Neural cell (in vitro differentiated cells): Measurements from ENCODE around the gene HOXD3. TPM values are rescaled to one million over a fixed set of nuclear protein-coding genes. Genes with fewer than 3 reads are reported as not detected.
A peak's percentile ranks its signal among the peaks of the same experiment; 100 is the strongest.

Experiments used
- H2AFZ ChIP-seq: fragments of 200-600, 300-800 bp; sonication (generic), shearing (Covaris generic); 2 replicates; pipeline ENCODE4 v1.6.0; 2014; ENCODE audit warnings: low read depth, mild to moderate bottlenecking, antibody characterized with exemption, low read length, moderate library complexity
- H3F3A ChIP-seq: fragments of 200-600 bp; shearing (Covaris generic); 2 replicates; pipeline ENCODE4 v1.6.1; 2016; ENCODE audit warnings: mild to moderate bottlenecking, moderate library complexity, mixed read lengths, antibody characterized with exemption, low read length; ENCODE audit not compliant: insufficient read depth, poor library complexity, severe bottlenecking
- H3K27ac ChIP-seq: fragments of 200-600, 300-800 bp; sonication (generic), shearing (Covaris generic); 2 replicates; pipeline ENCODE4 v1.5.1; 2014; ENCODE audit warnings: mild to moderate bottlenecking, low read length, moderate library complexity
- H3K27me3 ChIP-seq: fragments of 300-800, 200-600 bp; sonication (generic), shearing (Covaris generic); 2 replicates; pipeline ENCODE4 v1.6.0; 2014; ENCODE audit warnings: mild to moderate bottlenecking, low read depth, low read length, moderate library complexity; ENCODE audit not compliant: insufficient read depth
- H3K36me3 ChIP-seq: fragments of 300-800, 200-600 bp; sonication (generic), shearing (Covaris generic); 2 replicates; pipeline ENCODE4 v1.5.1; 2014; ENCODE audit warnings: mild to moderate bottlenecking, antibody characterized with exemption, low read length, moderate library complexity; ENCODE audit not compliant: insufficient read depth
- H3K4me2 ChIP-seq: fragments of 300-800, 200-600 bp; sonication (generic), shearing (Covaris generic); 2 replicates; pipeline ENCODE4 v1.6.0; 2014; ENCODE audit warnings: mild to moderate bottlenecking, low read length
- H3K4me3 ChIP-seq: fragments of 300-800, 200-600 bp; sonication (generic), shearing (Covaris generic); 2 replicates; pipeline ENCODE4 v1.5.1; 2014; ENCODE audit warnings: mild to moderate bottlenecking, low read length, moderate library complexity
- H3K79me2 ChIP-seq: fragments of 200-600 bp; shearing (Covaris generic); replicated peaks from 2 replicates; pipeline ENCODE4 v1.6.0; 2014; ENCODE audit warnings: mild to moderate bottlenecking, low read length, moderate library complexity; ENCODE audit not compliant: insufficient read depth
- H3K9ac ChIP-seq: fragments of 300-800, 200-600 bp; sonication (generic), shearing (Covaris generic); 2 replicates; pipeline ENCODE4 v1.6.1; 2016; ENCODE audit warnings: mild to moderate bottlenecking, low read length, mixed read lengths
- H3K9me2 ChIP-seq: fragments of 200-600 bp; shearing (Covaris generic); 2 replicates; pipeline ENCODE4 v1.6.1; 2016; ENCODE audit warnings: mild to moderate bottlenecking, low read length, mixed read lengths; ENCODE audit not compliant: insufficient read depth
- H3K9me3 ChIP-seq: fragments of 200-600, 300-800 bp; sonication (generic), shearing (Covaris generic); 2 replicates; pipeline ENCODE4 v1.6.1; 2016; ENCODE audit warnings: mild to moderate bottlenecking, mixed run types, low read length, moderate library complexity, mixed read lengths
- H4K20me1 ChIP-seq: fragments of 200-600 bp; shearing (Covaris generic); 2 replicates; pipeline ENCODE4 v1.6.1; 2016; ENCODE audit warnings: mild to moderate bottlenecking, mixed run types; ENCODE audit not compliant: insufficient read depth
- CTCF ChIP-seq: fragments of 450-650 bp; IDR thresholded peaks from 2 replicates; pipeline ENCODE4 v1.5.1; 2014; ENCODE audit warnings: antibody characterized with exemption, mild to moderate bottlenecking, moderate library complexity; ENCODE audit not compliant: poor library complexity, severe bottlenecking
- EZH2 ChIP-seq: fragments of 200-600, 300-800 bp; shearing (Covaris generic), sonication (generic); IDR thresholded peaks from 2 replicates; pipeline ENCODE4 v1.6.1; 2014; ENCODE audit warnings: antibody characterized with exemption, low read length, borderline replicate concordance, mild to moderate bottlenecking; ENCODE audit not compliant: insufficient read depth, poor library complexity, severe bottlenecking
- MXI1 ChIP-seq: fragments of 450-650 bp; conservative IDR thresholded peaks from 2 replicates; pipeline ENCODE4 v1.6.1; 2014; ENCODE audit warnings: antibody characterized with exemption, mild to moderate bottlenecking; ENCODE audit not compliant: poor library complexity, severe bottlenecking
- POLR2AphosphoS5 ChIP-seq: IDR thresholded peaks from 2 replicates; pipeline ENCODE4 v1.6.1; 2012
- RAD21 ChIP-seq: fragments of 450-650 bp; conservative IDR thresholded peaks from 2 replicates; pipeline ENCODE4 v1.6.1; 2014; ENCODE audit warnings: antibody characterized with exemption, mild to moderate bottlenecking, moderate library complexity
- SMC3 ChIP-seq: fragments of 450-650 bp; conservative IDR thresholded peaks from 2 replicates; pipeline ENCODE4 v1.6.1; 2014; ENCODE audit warnings: antibody characterized with exemption, mild to moderate bottlenecking, moderate library complexity; ENCODE audit not compliant: poor library complexity
- TAF1 ChIP-seq: IDR thresholded peaks from 2 replicates; pipeline ENCODE4 v1.6.1; 2012; ENCODE audit warnings: low read depth
- polyA plus RNA-seq: library from polyadenylated mRNA; depleted of rRNA; stranded (reverse); fragments of >200 nt; gene quantifications from 2 replicates; pipeline ENCODE4 v1.2.3, GENCODE V29; 2014
- TF ChIP-seq, protein P1 (sequence below): IDR thresholded peaks from 2 replicates; pipeline ENCODE4 v1.6.1; 2012; ENCODE audit warnings: borderline replicate concordance

Gene HOXD3
- polyA plus RNA-seq, 1 donor from 2014 or later: not detected

- TF ChIP-seq CTCF: no peak
- peak; percentile 63 for TF ChIP-seq EZH2
- Histone ChIP-seq H3F3A (no peaks in the 10 kb centered on the region), H3K27me3 (peaks cover 100% of the 10 kb centered on the region), H3K4me3 (no peak overlapping the region), H3K9me3 (peaks cover 23% of the 10 kb centered on the region), H3K79me2 (no peaks in the 10 kb centered on the region), H3K4me2 (no peak overlapping the region), H4K20me1 (no peaks in the 10 kb centered on the region), H3K36me3 (no peaks in the 10 kb centered on the region), H3K27ac (no peak overlapping the region), H3K9ac (no peak overlapping the region), H3K9me2 (no peaks in the 10 kb centered on the region), H2AFZ (no peak overlapping the region)
These were observed 6.0 kb downstream of the HOXD3 start for GRCh38 chr2:176162911-176163671.

GRCh38 chr2:176163672-176164056 lies 6.6 kb downstream of the HOXD3 start:
- no peak overlapping the region for H3K9ac ChIP-seq
- no peaks in the 10 kb centered on the region for H3K9me2 ChIP-seq
- peaks cover 100% of the 10 kb centered on the region for H3K27me3 ChIP-seq
- no peaks in the 10 kb centered on the region for H3K79me2 ChIP-seq
- TF ChIP-seq CTCF (no peak), TAF1 (no peak)
- peaks cover 23% of the 10 kb centered on the region for H3K9me3 ChIP-seq
- no peaks in the 10 kb centered on the region for H3K36me3 ChIP-seq
- no peak overlapping the region for H2AFZ ChIP-seq
- H3K4me2 ChIP-seq: no peak overlapping the region
- no peak overlapping the region for H3K27ac ChIP-seq
- H3F3A ChIP-seq: no peaks in the 10 kb centered on the region
- H3K4me3 ChIP-seq: no peak overlapping the region
- no peaks in the 10 kb centered on the region for H4K20me1 ChIP-seq

DNA sequence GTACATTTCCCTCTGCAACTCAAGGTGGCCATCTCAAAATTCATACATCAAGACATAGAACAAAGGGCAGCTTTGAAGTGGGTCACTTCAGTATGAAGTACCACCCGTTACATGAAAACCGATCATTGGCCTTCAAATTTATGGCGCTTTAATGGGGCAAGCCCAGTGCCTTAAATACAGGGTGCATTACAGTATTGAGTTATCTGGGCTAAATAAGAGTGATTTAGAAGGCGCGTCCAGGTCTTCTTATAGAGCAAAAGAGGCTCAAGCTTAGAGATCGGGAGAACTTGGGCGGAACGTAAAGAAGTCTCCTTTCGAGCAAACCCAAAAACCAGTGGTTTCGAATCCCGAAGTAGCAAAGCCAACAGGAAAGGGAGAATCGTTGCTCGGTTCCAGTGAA lies 7.1 kb downstream of the HOXD3 start:
- Histone ChIP-seq H3K9ac (no peak overlapping the region), H3K9me2 (no peaks in the 10 kb centered on the region), H3K4me2 (no peak overlapping the region), H3F3A (no peaks in the 10 kb centered on the region), H3K9me3 (peaks cover 23% of the 10 kb centered on the region), H3K36me3 (no peaks in the 10 kb centered on the region), H3K79me2 (no peaks in the 10 kb centered on the region), H4K20me1 (no peaks in the 10 kb centered on the region), H2AFZ (no peak overlapping the region), H3K4me3 (no peak overlapping the region), H3K27me3 (peaks cover 100% of the 10 kb centered on the region), H3K27ac (no peak overlapping the region)
- no peak for TF ChIP-seq EZH2
- no peak for TF ChIP-seq SMC3
- TF ChIP-seq POLR2AphosphoS5: no peak
- TF ChIP-seq MXI1: no peak
- TF ChIP-seq CTCF: no peak
- TF ChIP-seq TAF1: no peak
- no peak for TF ChIP-seq RAD21
- TF ChIP-seq, protein P1, sequence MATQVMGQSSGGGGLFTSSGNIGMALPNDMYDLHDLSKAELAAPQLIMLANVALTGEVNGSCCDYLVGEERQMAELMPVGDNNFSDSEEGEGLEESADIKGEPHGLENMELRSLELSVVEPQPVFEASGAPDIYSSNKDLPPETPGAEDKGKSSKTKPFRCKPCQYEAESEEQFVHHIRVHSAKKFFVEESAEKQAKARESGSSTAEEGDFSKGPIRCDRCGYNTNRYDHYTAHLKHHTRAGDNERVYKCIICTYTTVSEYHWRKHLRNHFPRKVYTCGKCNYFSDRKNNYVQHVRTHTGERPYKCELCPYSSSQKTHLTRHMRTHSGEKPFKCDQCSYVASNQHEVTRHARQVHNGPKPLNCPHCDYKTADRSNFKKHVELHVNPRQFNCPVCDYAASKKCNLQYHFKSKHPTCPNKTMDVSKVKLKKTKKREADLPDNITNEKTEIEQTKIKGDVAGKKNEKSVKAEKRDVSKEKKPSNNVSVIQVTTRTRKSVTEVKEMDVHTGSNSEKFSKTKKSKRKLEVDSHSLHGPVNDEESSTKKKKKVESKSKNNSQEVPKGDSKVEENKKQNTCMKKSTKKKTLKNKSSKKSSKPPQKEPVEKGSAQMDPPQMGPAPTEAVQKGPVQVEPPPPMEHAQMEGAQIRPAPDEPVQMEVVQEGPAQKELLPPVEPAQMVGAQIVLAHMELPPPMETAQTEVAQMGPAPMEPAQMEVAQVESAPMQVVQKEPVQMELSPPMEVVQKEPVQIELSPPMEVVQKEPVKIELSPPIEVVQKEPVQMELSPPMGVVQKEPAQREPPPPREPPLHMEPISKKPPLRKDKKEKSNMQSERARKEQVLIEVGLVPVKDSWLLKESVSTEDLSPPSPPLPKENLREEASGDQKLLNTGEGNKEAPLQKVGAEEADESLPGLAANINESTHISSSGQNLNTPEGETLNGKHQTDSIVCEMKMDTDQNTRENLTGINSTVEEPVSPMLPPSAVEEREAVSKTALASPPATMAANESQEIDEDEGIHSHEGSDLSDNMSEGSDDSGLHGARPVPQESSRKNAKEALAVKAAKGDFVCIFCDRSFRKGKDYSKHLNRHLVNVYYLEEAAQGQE: no peak
